OCI-M2 (cell line): ENCODE data around the gene DACT3.
A peak's percentile ranks its signal among the peaks of the same experiment; 100 is the strongest.

Source experiments
- DNase-seq: peaks from one replicate; lab custom pipeline; 2025; ENCODE audit not compliant: unreplicated experiment; lab: John Stamatoyannopoulos, UW

The DACT3 gene

GRCh38 chr19:46670813-46671212, 9.8 kb upstream of the DACT3 start:
- DNase-seq, result no peak

GRCh38 chr19:46668662-46669061, 7.7 kb upstream of the DACT3 start:
- no peak for DNase-seq

- DNase-seq, result no peak
Observed at GRCh38 chr19:46665072-46665471, 4.1 kb upstream of the DACT3 start.

- peak; percentile 49 for DNase-seq
Observed at GRCh38 chr19:46661735-46662592, 982 bp upstream of the DACT3 start.

GRCh38 chr19:46660551-46661019, 397 bp downstream of the DACT3 start:
- DNase-seq, result no peak

- DNase-seq, result no peak
Observed at GRCh38 chr19:46660008-46660517, 919 bp downstream of the DACT3 start.

- DNase-seq, result no peak
Observed at GRCh38 chr19:46659151-46660007, 1.6 kb downstream of the DACT3 start.

- no peak for DNase-seq
Observed at GRCh38 chr19:46656541-46656940, 4.4 kb downstream of the DACT3 start.

- no peak for DNase-seq
Observed at GRCh38 chr19:46654621-46655152, 6.3 kb downstream of the DACT3 start.

GRCh38 chr19:46650445-46650844, 10.5 kb downstream of the DACT3 start:
- DNase-seq, result no peak

GRCh38 chr19:46648961-46649960, 11.7 kb downstream of the DACT3 start:
- no peak for DNase-seq

- DNase-seq, result no peak
Observed at GRCh38 chr19:46648060-46648960, 12.7 kb downstream of the DACT3 start.

GRCh38 chr19:46646402-46646801, 14.6 kb downstream of the DACT3 start:
- no peak for DNase-seq

- DNase-seq, result no peak
Observed at GRCh38 chr19:46644720-46645119, 16.3 kb downstream of the DACT3 start.

GRCh38 chr19:46640656-46641055, 20.3 kb downstream of the DACT3 start:
- no peak for DNase-seq

- no peak for DNase-seq
Observed at GRCh38 chr19:46639358-46640182, 21.4 kb downstream of the DACT3 start.

- DNase-seq, result no peak
Observed at GRCh38 chr19:46637224-46637623, 23.8 kb downstream of the DACT3 start.
